Skeletal muscle satellite cell (primary cell): ENCODE data around the gene JPH3.

Source experiments
- H3K27me3 ChIP-seq: 2 replicates; pipeline ENCODE4 v1.7.0; 2013; ENCODE audit warnings: low read length; ENCODE audit not compliant: control insufficient read depth, insufficient read depth
- H3K36me3 ChIP-seq: 2 replicates; pipeline ENCODE4 v1.7.0; 2013; ENCODE audit warnings: mild to moderate bottlenecking, control low read depth, low read length; ENCODE audit not compliant: insufficient read depth
- H3K4me1 ChIP-seq: 2 replicates; pipeline ENCODE4 v1.7.0; 2013; ENCODE audit warnings: low read length; ENCODE audit not compliant: control insufficient read depth, insufficient read depth
- H3K4me2 ChIP-seq: 2 replicates; pipeline ENCODE4 v1.7.0; 2013; ENCODE audit warnings: mild to moderate bottlenecking, low read length
- H3K4me3 ChIP-seq: 2 replicates; pipeline ENCODE4 v1.7.0; 2013; ENCODE audit warnings: low read length
- H3K9ac ChIP-seq: 2 replicates; pipeline ENCODE4 v1.7.0; 2013; ENCODE audit warnings: mild to moderate bottlenecking, low read depth, low read length, moderate library complexity
- H3K9me3 ChIP-seq: replicated peaks from 2 replicates; pipeline ENCODE4 v1.7.0; 2013; ENCODE audit warnings: mild to moderate bottlenecking, control low read depth, low read length

JPH3 gene

GRCh38 chr16:87621550-87621829, 19.2 kb downstream of the JPH3 start:
- H3K4me1 ChIP-seq, result no peaks in the 10 kb centered on the region
- H3K4me2 ChIP-seq, result no peak overlapping the region
- H3K27me3 ChIP-seq, result peaks cover 61% of the 10 kb centered on the region
- no peaks in the 10 kb centered on the region for H3K9me3 ChIP-seq
- no peaks in the 10 kb centered on the region for H3K36me3 ChIP-seq
- H3K9ac ChIP-seq, result no peak overlapping the region
- no peak overlapping the region for H3K4me3 ChIP-seq

- Histone ChIP-seq H3K9me3 (no peaks in the 10 kb centered on the region), H3K4me2 (no peak overlapping the region), H3K4me1 (no peaks in the 10 kb centered on the region), H3K9ac (no peak overlapping the region), H3K4me3 (no peak overlapping the region), H3K27me3 (peaks cover 64% of the 10 kb centered on the region), H3K36me3 (no peaks in the 10 kb centered on the region)
These were observed 19.8 kb downstream of the JPH3 start for GRCh38 chr16:87621976-87622713.

GRCh38 chr16:87622756-87623319, 20.5 kb downstream of the JPH3 start:
- H3K4me3 ChIP-seq, result no peak overlapping the region
- no peaks in the 10 kb centered on the region for H3K9me3 ChIP-seq
- no peaks in the 10 kb centered on the region for H3K36me3 ChIP-seq
- peaks cover 71% of the 10 kb centered on the region for H3K27me3 ChIP-seq
- no peaks in the 10 kb centered on the region for H3K4me1 ChIP-seq
- no peak overlapping the region for H3K4me2 ChIP-seq
- no peak overlapping the region for H3K9ac ChIP-seq

GRCh38 chr16:87625241-87625797, 23.0 kb downstream of the JPH3 start:
- Histone ChIP-seq H3K36me3 (no peaks in the 10 kb centered on the region), H3K9me3 (no peaks in the 10 kb centered on the region), H3K9ac (no peak overlapping the region), H3K4me1 (no peaks in the 10 kb centered on the region), H3K27me3 (peaks cover 70% of the 10 kb centered on the region), H3K4me3 (no peak overlapping the region), H3K4me2 (no peak overlapping the region)

GRCh38 chr16:87626401-87626800, 24.1 kb downstream of the JPH3 start:
- Histone ChIP-seq H3K9me3 (peaks cover 9% of the 10 kb centered on the region), H3K4me2 (no peak overlapping the region), H3K4me1 (no peaks in the 10 kb centered on the region), H3K9ac (no peak overlapping the region), H3K27me3 (peaks cover 74% of the 10 kb centered on the region), H3K4me3 (no peak overlapping the region), H3K36me3 (no peaks in the 10 kb centered on the region)

- H3K4me2 ChIP-seq, result no peak overlapping the region
- H3K9ac ChIP-seq, result no peak overlapping the region
- peaks cover 10% of the 10 kb centered on the region for H3K9me3 ChIP-seq
- H3K4me3 ChIP-seq, result no peak overlapping the region
- peaks cover 78% of the 10 kb centered on the region for H3K27me3 ChIP-seq
- no peaks in the 10 kb centered on the region for H3K36me3 ChIP-seq
- no peaks in the 10 kb centered on the region for H3K4me1 ChIP-seq
These were observed 24.6 kb downstream of the JPH3 start for GRCh38 chr16:87626905-87627304.

- no peak overlapping the region for H3K9ac ChIP-seq
- H3K4me2 ChIP-seq, result no peak overlapping the region
- peaks cover 78% of the 10 kb centered on the region for H3K27me3 ChIP-seq
- no peaks in the 10 kb centered on the region for H3K4me1 ChIP-seq
- no peak overlapping the region for H3K4me3 ChIP-seq
- peaks cover 10% of the 10 kb centered on the region for H3K9me3 ChIP-seq
- no peaks in the 10 kb centered on the region for H3K36me3 ChIP-seq
These were observed 25.4 kb downstream of the JPH3 start for GRCh38 chr16:87627542-87628245.

GRCh38 chr16:87628246-87628923, 26.1 kb downstream of the JPH3 start:
- H3K9me3 ChIP-seq, result peaks cover 10% of the 10 kb centered on the region
- no peaks in the 10 kb centered on the region for H3K36me3 ChIP-seq
- H3K4me3 ChIP-seq, result no peak overlapping the region
- H3K9ac ChIP-seq, result no peak overlapping the region
- peaks cover 72% of the 10 kb centered on the region for H3K27me3 ChIP-seq
- no peaks in the 10 kb centered on the region for H3K4me1 ChIP-seq
- H3K4me2 ChIP-seq, result no peak overlapping the region

- H3K9me3 ChIP-seq, result peaks cover 10% of the 10 kb centered on the region
- H3K4me3 ChIP-seq, result no peak overlapping the region
- H3K4me2 ChIP-seq, result no peak overlapping the region
- peaks cover 69% of the 10 kb centered on the region for H3K27me3 ChIP-seq
- H3K4me1 ChIP-seq, result no peaks in the 10 kb centered on the region
- no peak overlapping the region for H3K9ac ChIP-seq
- no peaks in the 10 kb centered on the region for H3K36me3 ChIP-seq
These were observed 26.6 kb downstream of the JPH3 start for GRCh38 chr16:87628940-87629339.

- Histone ChIP-seq H3K4me2 (no peak overlapping the region), H3K4me1 (peaks cover 6% of the 10 kb centered on the region), H3K27me3 (peaks cover 63% of the 10 kb centered on the region), H3K4me3 (no peak overlapping the region), H3K36me3 (no peaks in the 10 kb centered on the region), H3K9ac (no peak overlapping the region), H3K9me3 (peaks cover 10% of the 10 kb centered on the region)
These were observed 28.8 kb downstream of the JPH3 start for GRCh38 chr16:87631067-87631466.

- Histone ChIP-seq H3K9ac (no peak overlapping the region), H3K4me1 (peaks cover 6% of the 10 kb centered on the region), H3K9me3 (peaks cover 10% of the 10 kb centered on the region), H3K4me2 (no peak overlapping the region), H3K4me3 (no peak overlapping the region), H3K27me3 (peaks cover 42% of the 10 kb centered on the region), H3K36me3 (no peaks in the 10 kb centered on the region)
These were observed 32.1 kb downstream of the JPH3 start for GRCh38 chr16:87634411-87634810.
